ENCODE data around the gene PPP1R13B.

Gene PPP1R13B

DNA sequence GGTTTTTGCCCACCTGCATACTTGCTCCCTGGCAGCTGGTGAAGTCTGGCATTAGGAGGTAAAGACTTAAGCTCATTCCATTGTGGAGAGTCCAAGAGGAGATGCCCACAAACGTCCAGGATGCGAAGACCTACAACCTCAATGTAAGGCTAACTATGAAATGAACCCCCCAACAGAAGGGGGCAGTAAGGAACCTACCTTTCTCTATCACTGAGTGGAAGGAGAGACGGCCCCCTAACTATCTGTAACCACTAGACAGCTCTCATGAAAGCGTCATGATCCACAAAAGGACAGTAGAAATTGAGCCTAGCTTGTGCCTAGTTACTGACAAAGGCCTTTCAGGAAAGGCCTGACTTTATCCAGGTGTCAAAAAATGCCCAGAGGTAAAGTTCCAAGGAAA lies 76.5 kb downstream of the PPP1R13B start:
- no peak for DNase-seq

DNA sequence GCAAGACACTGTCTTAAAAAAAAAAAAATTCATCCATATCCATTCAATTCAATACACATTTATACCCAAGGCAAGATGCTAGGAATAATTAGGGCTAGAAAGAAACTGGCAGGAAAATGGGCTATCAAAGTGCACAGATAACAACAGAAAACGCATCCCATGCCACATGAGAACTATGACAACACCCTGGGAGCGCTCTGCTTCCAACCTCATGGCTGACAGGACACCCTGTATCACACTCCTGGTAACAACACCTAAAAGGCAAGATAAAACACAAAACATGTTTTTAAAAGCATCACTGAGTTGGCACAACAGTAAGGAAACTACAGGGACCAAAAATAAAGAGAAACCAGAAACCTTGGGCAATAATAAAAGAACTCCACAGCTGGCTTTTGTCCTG lies 76.9 kb downstream of the PPP1R13B start:
- DNase-seq, result no peak

DNA sequence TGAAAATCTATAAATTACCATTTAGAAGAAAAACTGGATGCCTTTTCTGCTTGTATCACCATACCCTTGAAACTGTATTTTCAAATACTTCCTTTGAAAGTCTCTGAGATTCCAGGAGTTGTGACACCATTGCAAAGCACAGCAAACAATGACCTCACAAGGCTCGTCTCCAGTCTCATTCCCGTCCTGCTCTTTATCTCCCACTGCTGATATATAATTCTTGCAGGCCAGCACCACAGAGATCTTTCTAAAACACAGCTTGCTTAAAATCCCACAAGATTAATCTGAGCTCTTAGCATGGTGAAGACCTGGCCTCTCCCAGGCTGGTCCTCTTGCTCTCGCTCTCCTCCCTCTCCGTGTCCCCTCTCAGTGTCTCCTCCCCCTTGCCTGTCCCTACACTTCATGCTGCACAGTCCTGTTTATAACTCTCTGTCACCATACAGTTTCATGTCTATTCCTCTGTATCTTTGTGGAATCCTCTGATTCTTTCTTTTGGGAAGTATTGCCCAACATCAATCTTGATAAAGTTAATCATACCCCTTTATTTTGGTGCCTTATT lies 80.0 kb downstream of the PPP1R13B start:
- DNase-seq, result no peak

DNA sequence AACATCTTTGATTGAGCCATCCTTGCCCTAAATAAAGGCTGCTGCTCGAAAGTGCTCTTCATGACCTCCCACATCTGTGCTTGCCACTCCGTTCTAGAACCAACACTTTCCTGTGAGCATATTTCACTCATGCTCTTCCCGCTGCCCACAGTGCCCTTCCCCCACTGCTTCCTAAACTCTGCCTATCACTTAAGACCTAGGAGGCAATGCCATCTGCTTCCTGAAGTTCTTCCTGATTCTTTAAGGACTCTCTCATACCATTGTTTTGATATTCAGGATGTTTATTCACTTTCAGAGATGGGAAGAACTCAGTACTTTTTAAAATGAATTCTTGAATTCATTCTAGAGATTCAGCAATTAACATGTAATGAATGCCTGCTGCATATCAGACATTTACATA lies 81.8 kb downstream of the PPP1R13B start:
- no peak for DNase-seq

DNA sequence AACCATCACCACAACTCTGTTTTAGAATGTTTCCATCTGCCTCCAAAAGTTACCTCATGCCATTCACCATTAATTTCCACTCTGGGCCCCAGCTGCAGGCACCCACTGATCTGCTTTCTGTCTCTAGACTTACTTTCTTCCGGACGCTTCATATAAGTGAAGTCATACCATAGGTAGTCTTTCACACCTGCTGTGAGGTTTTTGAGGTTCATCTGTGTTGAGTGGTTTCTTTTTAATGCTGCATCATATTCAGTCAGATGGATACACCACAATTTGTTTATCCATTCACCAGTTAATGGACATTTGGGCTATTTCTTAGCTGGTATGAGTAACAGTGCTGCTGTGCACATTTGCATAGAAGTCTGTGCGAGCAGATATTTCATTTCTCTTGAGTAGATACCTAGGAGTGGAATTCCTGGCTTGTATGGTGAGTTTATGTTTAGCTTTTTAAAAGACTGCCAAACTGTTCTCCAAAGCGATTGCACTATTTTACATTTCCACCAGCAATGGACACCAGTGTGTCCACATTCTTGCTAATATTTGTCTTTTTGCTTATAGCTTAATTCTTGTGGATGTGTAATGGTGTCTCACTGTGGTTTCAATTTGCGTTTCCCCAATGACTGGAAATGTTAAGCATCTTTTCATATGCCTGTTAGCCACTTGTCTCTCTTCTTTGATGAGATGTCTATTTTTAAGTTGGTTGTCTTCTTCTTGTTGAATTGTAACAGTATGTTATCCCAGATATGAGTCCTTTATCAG lies 83.5 kb downstream of the PPP1R13B start:
- no peak for DNase-seq

DNA sequence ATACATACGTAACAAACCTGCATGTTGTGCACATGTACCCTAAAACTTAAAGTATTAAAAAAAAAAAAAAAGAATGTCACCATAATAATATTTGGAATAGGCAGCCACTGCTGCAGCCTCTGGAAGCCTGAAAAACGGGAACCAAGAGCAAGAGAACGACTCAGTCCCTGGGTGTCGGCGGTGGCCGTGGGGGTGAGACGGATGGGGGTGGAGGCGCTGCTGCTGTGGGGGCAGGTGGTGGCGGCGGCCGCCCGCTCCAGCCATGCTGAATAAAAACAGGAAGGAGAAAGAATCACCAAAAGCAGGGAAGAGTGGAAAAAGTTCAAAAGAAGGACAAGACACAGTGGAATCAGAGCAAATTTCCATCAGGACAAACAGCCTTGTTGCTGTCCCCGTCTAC lies 84.8 kb downstream of the PPP1R13B start:
- DNase-seq, result no peak

DNA sequence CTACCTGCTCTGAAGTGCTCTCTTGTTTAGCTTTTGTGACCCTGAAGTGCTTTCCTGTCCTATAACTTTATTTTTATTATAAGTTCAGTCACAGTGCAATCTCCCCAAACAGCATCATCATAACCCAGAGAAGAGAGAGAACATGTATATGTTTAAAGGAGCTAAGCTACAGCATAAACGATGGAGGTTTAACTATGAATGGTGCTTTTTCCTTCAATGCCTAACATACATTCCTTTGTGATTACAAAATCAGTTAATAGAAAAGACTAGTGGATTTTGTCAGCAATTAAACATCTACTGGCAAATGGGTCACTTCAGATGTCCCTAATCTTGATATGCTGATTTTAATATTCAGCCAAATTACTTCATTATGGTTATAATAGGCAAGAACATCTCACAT lies 85.3 kb downstream of the PPP1R13B start:
- DNase-seq, result no peak

DNA sequence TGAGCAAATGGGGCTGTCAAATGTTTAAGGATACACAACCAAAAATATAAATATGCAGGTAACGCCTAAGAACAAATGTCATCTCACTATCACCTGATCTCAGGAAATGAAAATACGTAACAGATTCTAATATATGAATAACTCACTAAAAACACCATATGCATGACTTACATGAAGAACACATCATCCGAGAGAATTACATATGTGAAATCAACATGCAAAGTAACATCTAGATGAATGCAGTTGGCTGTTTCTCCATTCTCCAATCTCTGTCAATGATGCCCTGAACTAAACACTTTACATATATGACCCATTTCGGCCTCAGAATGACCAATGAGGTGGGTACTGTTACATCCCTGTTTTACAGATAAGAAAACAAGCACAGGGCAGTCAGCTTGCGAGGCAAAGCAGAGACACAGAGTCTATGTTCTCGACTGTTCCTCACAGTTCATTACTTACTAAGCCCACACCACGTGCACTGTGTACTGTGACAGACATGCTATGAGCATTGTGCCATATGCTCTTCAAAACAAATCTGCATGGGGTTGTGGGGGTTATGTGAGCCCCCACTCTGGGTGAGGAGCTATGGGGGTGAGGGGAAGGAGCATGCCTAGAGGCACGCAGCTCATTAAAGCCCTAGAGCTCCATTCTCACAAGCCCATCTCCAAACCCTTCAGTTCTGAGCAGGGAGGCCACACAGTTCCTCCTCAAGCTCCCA lies 89.2 kb downstream of the PPP1R13B start:
- no peak for DNase-seq

DNA sequence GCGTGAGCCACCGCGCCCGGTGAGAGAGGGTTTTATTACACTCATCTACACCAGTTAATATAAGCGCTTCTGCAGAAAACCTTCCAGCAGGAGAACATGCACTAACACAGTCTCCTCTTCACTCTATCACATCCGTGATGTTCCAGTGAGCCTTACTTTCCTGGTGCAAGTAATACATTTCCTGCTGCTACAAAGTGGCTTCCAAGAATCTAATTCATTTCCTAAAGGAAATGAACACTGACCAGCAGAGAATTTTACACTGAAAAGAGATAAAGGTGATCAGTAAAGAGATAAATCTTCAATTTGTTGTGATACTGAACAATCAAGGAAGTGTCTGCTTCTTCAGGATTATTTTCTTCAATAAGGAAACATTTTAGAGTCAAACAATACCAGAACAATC lies 92.3 kb downstream of the PPP1R13B start:
- no peak for DNase-seq

DNA sequence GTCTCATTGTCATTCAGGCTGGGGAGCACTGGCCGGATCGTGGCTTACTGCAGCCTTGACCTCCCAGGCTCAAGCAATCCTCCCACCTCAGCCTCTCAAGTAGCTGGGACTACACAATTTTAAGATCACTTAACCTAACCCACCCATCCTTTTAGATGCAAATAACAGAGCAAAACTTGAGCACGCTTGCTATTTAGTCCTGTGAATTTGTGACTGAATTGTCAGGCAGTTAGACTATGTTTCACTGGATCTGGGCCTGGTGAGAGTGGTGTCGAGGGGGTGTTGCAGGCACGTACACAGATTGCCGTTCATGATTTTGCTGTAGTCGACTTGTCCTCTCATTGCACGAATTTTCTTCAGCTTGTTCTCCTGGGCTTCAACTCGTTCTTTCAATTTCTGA lies 93.6 kb downstream of the PPP1R13B start:
- DNase-seq, result no peak

DNA sequence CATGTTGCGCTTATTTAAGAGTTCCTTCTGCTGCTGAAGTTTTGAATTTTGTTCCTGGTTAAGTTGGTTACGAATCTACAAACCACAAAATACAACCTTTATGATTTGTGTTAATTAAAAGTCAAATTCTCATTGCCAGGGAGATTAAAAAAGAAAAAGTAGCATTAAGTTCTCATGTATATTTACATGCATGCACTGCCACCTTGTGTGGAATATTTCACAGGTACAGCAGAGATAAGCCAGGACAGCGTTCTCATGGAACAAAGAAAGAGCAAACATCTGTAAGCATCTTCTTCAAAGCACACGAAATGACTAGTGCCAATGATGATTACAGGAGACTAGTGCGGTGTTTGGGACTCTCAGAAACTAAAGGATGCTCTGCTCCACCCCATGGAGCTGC lies 97.5 kb downstream of the PPP1R13B start:
- DNase-seq, result no peak

DNA sequence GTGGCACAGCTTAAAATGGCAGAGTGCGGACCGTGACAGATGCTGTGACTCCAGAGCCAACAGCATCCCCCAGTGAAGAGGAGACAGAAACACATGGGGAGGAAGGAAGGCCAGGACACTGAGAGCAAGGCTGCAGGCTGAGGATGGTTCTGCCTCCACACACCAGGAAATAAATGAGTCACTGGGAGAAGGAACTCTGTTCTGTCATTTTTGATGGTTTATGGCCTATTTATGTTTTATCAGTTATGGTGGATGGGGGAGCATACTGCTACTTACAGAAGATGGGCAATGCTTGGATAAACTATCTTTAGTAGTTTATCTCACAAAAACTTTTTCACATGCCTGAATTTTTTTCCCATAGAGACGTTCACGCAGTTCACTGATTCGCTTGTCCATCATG lies 97.9 kb downstream of the PPP1R13B start:
- DNase-seq, result no peak

DNA sequence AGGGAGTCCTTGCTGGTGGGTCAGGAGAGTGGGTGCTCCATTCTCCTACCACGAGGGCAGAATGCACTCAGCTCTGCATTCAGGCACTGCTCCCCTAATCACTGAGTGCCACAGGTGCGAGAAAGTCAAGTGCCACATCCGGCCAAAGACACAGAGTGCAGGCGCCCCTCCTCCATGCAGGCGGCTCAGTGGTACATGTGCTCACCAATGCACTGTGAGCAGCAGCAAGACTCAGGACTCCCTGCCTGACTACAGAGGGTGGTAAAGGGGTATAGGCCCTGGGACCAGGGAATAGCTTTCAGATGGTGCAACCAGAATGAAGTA lies 98.9 kb downstream of the PPP1R13B start:
- DNase-seq, result peak in 2 of 4 experiments; percentile 15 to 25

DNA sequence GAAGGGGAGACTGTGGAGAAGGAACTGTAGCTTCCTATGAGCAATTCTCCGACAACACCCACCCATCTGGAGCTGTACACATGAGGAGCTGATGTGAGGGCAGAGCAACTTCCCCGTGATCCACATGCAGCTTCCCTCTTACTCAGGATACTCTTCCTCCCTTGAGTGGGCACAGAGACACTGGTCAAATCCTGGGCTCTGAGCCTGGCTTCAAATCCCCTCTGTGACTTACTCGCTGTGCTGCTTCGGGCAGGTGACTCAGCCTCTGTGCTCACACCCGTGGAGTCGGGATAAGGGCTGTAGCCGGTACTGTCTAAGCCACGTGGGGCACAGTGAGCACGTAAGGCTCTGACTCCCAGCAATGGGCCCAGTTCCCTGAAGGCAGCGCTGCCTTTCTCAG lies 100.7 kb downstream of the PPP1R13B start:
- no peak for DNase-seq

DNA sequence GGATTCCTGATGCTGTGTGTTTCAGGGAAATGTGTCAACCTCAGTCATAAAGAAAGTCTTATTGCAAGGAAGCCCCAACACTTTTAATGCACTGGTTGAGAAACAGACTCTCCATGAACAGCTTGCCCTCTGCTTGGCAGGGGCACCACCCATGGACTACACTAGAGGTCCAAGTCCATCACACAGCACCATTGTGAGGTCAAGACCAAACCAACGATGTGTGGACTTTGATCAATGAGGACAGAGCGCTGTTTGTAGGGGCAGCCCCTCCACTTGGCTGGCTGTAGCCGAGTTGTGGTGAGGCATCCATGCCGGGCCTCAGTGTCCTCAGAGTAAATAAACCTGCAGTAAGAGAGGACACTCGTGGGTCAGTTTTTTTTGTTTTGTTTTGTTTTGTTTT lies 102.0 kb downstream of the PPP1R13B start:
- no peak for DNase-seq

DNA sequence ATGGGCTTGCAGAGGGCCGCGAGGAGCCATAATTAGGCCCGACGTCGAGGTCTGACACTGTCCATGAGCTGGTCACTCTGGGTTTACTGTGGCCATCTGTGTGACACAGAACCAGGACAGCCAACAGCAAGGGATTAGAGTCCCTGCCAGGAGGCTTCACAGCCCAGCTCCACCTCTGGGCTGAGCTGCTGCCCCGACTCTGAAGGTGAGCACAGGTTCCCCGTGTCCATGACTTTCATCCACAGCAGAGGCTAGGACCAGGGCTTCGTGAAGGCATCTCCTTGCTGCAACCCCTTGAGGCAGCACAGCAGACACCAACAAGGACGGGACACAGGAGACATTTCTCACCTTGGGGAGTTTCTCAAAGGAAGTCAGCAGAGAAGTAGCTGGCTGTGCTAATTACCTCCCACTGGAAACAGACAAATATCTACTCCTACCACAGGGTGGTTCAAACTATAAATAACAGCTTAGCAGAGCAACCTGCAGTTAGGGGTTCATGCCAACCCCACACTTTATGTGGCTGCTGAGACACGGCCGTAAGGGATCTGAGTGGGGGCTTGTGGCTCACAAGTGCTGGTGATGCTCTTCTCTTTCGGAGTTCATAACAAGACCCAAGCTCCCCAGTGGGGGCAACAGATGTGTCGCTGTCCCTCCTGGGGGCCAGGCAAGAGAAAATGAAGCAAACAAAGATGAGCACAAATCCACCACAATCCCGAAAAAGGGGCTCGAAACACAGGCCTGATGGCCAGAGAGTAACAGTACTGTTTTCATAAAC lies 102.6 kb downstream of the PPP1R13B start:
- no peak for DNase-seq

DNA sequence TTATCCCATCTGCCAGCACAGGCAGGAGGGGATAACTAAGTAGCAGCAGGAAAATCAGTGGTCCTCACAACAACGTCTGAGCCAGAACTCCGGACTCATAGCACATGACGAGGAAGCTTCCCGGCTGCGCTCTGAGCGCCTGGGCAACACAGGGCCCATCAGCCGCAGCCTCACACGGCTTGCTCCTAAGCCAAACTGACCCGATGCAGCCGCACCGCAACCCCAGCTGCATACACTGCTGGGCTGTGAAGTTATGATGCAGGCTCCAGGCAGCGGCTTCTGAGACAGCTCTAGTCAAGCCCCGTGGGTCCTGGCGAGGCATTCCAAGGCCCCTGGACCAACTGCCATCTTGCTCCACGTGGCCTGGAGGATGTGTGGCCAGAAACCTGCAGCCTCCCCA lies 103.7 kb downstream of the PPP1R13B start:
- no peak for DNase-seq

DNA sequence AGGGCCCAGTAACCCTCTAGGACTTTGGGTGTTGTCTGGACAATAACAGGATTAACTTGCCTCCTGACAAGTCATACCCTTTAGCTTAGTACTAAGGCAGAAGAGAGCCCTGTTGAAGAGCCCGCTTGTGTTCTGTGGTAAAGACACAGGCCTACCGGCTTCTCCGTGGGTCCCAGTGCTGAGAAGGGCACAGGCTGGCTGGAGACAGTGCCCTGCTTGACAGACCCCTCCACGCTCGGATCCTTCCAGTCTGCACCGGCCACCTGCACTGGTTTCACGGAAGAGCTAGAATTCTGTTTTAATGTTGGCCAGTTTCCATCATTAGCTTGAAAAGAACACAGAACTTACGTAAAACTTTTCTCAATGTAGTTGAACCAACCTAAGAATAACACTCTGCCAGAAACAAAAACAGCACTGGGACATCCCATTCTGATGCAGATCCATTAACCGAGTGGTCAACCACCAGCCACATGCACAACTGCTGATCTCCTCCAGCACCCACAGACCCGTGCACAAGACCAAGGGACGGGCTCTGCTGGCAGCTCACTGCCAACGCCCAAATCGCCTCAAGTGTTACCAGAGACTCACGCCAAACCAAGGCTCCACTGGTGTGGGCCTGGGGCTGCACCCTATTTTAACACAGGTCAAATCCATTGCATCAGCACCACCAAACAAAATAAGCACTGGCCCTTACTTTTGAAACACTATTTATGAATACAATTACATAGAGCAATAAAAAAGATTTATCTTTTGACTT lies 104.7 kb downstream of the PPP1R13B start:
- no peak for DNase-seq

DNA sequence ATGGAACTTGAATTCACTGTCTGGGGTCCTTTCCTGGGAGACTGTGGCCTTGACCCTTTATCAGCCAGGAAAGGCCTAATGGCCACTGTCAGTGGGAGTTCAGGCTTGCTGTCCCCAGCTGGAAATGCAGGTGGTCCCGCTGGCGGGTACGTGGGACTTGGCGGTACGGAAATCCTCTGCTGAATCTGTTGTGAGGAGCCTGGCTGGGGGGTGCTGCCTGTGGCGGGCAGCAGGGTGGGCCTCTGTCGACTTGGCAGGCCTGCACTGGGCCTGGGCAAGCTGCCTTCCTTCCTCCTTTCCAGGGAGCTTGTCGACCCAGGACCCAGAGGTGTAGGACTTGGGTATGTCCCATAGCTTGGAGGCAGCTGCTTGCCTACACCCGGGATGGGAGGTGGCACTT lies 105.5 kb downstream of the PPP1R13B start:
- no peak for DNase-seq

DNA sequence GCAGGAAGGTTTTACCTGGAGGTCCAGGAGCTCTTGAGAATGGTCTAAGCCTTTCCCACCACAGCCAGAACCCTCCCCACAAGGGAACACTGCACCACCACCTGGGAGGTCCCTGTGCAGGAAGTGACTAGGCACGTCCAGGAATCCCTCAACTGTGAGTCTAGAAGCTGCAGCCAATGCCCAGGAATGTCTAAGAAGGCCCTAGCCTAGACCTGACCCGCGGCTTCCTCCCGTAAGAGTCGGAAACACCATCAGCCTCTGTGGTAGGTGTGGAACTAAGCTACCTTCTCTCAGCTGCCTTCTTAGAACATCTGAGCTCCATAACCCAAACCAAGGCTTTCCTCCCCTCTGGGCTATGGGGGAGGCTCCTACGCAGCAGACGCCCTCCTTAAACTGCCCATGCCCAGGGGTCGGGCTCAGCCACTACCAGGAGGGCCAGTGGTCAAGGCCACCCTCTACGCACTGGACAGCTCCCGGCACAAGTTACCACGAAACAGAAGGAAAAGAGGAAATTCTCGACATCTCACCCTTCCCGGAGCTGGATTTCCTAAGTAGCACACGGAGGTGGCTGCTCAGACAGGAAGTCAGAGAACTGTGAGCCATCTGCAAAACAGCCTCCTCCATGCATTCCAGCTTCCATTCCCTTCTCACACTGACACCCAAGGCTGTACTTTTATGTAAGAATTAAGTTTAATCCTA lies 106.2 kb downstream of the PPP1R13B start:
- DNase-seq, result no peak

DNA sequence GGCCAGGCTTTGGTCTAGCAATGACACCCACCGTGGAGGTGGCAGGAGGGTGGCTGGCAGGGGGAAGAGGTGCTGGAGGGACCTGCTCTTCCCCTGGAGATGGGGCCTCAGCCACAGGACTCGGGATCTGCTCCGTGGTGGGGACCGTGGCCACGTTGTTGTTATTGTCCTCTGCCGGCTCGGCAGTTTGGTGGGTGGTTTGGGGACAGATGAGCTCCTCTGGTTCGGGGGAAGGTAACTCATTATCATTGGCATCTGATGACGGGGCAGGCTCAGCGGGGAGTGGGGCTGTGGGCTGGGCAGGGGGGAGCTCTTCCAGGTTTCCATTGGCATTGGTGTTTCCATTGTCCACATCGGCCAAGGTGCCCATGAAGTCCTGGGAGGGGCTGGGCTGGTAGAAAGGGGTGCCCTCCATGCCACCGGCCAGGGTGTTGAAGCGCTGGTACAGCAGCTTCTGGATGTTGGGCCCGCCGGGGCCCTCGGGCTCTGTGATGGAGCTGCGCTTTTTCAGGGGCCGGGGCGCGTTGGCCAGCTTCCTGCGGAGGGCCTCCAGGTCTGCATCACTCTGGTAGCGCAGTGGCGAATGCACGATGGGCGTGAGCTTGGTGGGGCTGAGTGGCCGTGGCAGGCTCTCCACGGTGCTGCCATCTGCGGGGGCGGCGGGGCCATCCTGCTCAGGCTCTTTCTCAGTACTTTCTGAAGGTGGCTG lies 107.4 kb downstream of the PPP1R13B start:
- DNase-seq, result no peak

DNA sequence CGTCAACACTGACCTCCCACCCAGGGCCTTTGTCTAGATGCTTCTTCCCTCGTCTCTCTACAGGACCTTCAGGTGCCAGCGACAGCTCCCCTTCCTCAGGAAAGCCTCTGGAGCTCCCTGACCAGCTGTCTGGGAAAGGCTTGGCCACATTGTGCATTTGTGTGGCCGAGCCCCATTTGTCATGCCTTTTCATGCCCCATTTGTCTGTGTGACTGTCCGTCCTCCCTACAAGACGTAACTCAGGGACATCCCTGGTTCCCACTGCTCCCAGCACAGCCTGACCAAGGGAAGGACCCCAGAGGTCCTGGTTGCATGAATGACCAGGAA lies 107.9 kb downstream of the PPP1R13B start:
- no peak for DNase-seq
